Mucosa of descending colon (tissue), 3 donors: ENCODE results near the gene RING1. TPM values are rescaled to one million over a fixed set of nuclear protein-coding genes. Genes with fewer than 3 reads are reported as not detected.

Source experiments
- ATAC-seq: fragments of 200-7000 bp; cut with Tn5 transposase; one replicate; pipeline ENCODE4 v1.9.1; 2020; ENCODE audit warnings: mild to moderate bottlenecking, moderate library complexity
- DNase-seq, 3 donors: peaks; one replicate each; pipeline ENCODE4 v3.0.0-alpha.2; 2020
- H3K36me3 ChIP-seq: fragments of 200-600 bp; one replicate; pipeline ENCODE4 v1.8.0; 2021; ENCODE audit warnings: low read depth, mild to moderate bottlenecking
- H3K4me1 ChIP-seq: fragments of 200-600 bp; one replicate; pipeline ENCODE4 v1.8.0; 2021; ENCODE audit warnings: low read depth, mild to moderate bottlenecking
- H3K4me3 ChIP-seq: fragments of 200-600 bp; one replicate; pipeline ENCODE4 v1.8.0; 2021; ENCODE audit warnings: mild to moderate bottlenecking
- H3K9me3 ChIP-seq: fragments of 200-600 bp; one replicate; pipeline ENCODE4 v1.8.0; 2021; ENCODE audit warnings: mild to moderate bottlenecking
- CTCF ChIP-seq: fragments of 200-600 bp; IDR thresholded peaks from one replicate; pipeline ENCODE4 v1.8.0; 2022; ENCODE audit warnings: antibody characterized with exemption, mild to moderate bottlenecking
- intact Hi-C, 2 donors: fragments of 100-400 bp; cut with DNase I in 1 of 2; cut with micrococcal nuclease in 1 of 2; formaldehyde crosslinking; loops; one replicate each; pipeline versions ENCODE4 v1.11.0 to v1.11.1; 2022; cut with DNase I, micrococcal nuclease
- microRNA-seq: library from miRNA; unstranded; fragments of <30 nt; microRNA quantifications from one replicate; pipeline ENCODE4, GENCODE V29; 2019
- total RNA-seq, 3 donors: library from RNA; stranded (reverse); fragmentation: NEBNext Ultra II Directional in 2 of 3; extraction: Animal tissue kit (Norgen Biotek cat#: 25700) in 2 of 3; gene quantifications; one replicate each; pipeline versions ENCODE4 v1.2.1 to v1.2.4, GENCODE V29; 2021 to 2023
- donor health status: DM: no; HTN: no; CAD: no; lungs with moderate emphysema.
- donor health status: DM: no; HTN: no; CAD: no.
- donor health status: DM: no; HTN: yes; CAD: no.

RING1 gene
- total RNA-seq, 3 donors from 2014 or later = 28.4 to 45.1 (median 30.3) TPM

GRCh38 chr6:33251395-33252012 lies 43.2 kb downstream of the RING1 start:
- no peak for DNase-seq
- TF ChIP-seq CTCF = no peak
- no peak for ATAC-seq
- no peaks in the 10 kb centered on the region for H3K36me3 ChIP-seq
- no peak overlapping the region for H3K4me3 ChIP-seq
- H3K4me1 ChIP-seq = peaks cover 15% of the 10 kb centered on the region
- intact Hi-C loops = no loop called here
- H3K9me3 ChIP-seq = no peaks in the 10 kb centered on the region

- Histone ChIP-seq H3K4me1 (peaks cover 15% of the 10 kb centered on the region), H3K36me3 (no peaks in the 10 kb centered on the region), H3K4me3 (no peak overlapping the region), H3K9me3 (no peaks in the 10 kb centered on the region)
- TF ChIP-seq CTCF = no peak
- DNase-seq (no peak), ATAC-seq (no peak)
- intact Hi-C loops = no loop called here
Observed at GRCh38 chr6:33252759-33253158, 44.5 kb downstream of the RING1 start.

- no peak overlapping the region for H3K4me3 ChIP-seq
- no peak for TF ChIP-seq CTCF
- DNase-seq (no peak), ATAC-seq (no peak)
- H3K4me1 ChIP-seq = peaks cover 7% of the 10 kb centered on the region
- H3K9me3 ChIP-seq = no peaks in the 10 kb centered on the region
- intact Hi-C loops = no loop called here
- H3K36me3 ChIP-seq = no peaks in the 10 kb centered on the region
Observed at GRCh38 chr6:33254591-33254990, 46.3 kb downstream of the RING1 start.

- no peak for TF ChIP-seq CTCF
- no peaks in the 10 kb centered on the region for H3K36me3 ChIP-seq
- ATAC-seq (no peak), DNase-seq (no peak)
- H3K4me1 ChIP-seq = no peaks in the 10 kb centered on the region
- H3K4me3 ChIP-seq = no peak overlapping the region
- intact Hi-C loops = no loop called here
- no peaks in the 10 kb centered on the region for H3K9me3 ChIP-seq
Observed at GRCh38 chr6:33259032-33259431, 50.7 kb downstream of the RING1 start.

Small RNAs within 50 kb of the gene (microRNA-seq; reads per million reads assigned to microRNA genes)
- gene MIR219A1 = 7.7 reads per million, percentile 30 among the genes with 10 or more reads in this experiment

Other genes with a start within 250 kb of the RING1 start
- gene BRD2, start 239.9 kb upstream of the RING1 start, total RNA-seq = 100 to 1,000 TPM; 133 to 195 (median 168) TPM
- 1 to 10 TPM; 1.8 to 4.0 (median 3.2) TPM for gene HLA-DOA, start 198.9 kb upstream of the RING1 start, total RNA-seq
- 10 to 100 TPM; 46.6 to 62.0 (median 49.9) TPM for gene HLA-DPA1, start 134.9 kb upstream of the RING1 start, total RNA-seq
- 10 to 100 TPM; 31.2 to 55.0 (median 51.2) TPM for gene HLA-DPB1, start 132.5 kb upstream of the RING1 start, total RNA-seq
- gene COL11A2, start 16.0 kb upstream of the RING1 start, total RNA-seq = 1 to 10 TPM in 1 of 3 donors, under 1 TPM in 2; 0.27 to 1.1 (median 0.52) TPM
- gene RXRB, start 7.8 kb upstream of the RING1 start, total RNA-seq = 10 to 100 TPM; 45.4 to 51.1 (median 51.1) TPM
- 100 to 1,000 TPM in 2 of 3 donors, 10 to 100 TPM in 1; 96.9 to 159 (median 106) TPM for gene SLC39A7, start 7.6 kb upstream of the RING1 start, total RNA-seq
- 10 to 100 TPM; 12.3 to 23.2 (median 19.7) TPM for gene HSD17B8, start 3.8 kb upstream of the RING1 start, total RNA-seq
- 10 to 100 TPM; 58.2 to 82.6 (median 72.7) TPM for gene VPS52, start 63.4 kb downstream of the RING1 start, total RNA-seq
- gene RPS18, start 63.6 kb downstream of the RING1 start, total RNA-seq = 1,000 to 10,000 TPM; 1,579 to 1,936 (median 1,680) TPM
- 10 to 100 TPM; 21.6 to 41.7 (median 24.2) TPM for gene B3GALT4, start 68.6 kb downstream of the RING1 start, total RNA-seq
- gene WDR46, start 80.7 kb downstream of the RING1 start, total RNA-seq = 10 to 100 TPM; 25.5 to 37.9 (median 30.9) TPM
- 10 to 100 TPM; 37.9 to 50.1 (median 40.2) TPM for gene PFDN6, start 81.1 kb downstream of the RING1 start, total RNA-seq
- gene RGL2, start 90.4 kb downstream of the RING1 start, total RNA-seq = 10 to 100 TPM; 26.4 to 64.6 (median 38.9) TPM
- gene TAPBP, start 105.6 kb downstream of the RING1 start, total RNA-seq = 100 to 1,000 TPM; 179 to 321 (median 258) TPM
- 10 to 100 TPM; 18.5 to 23.7 (median 20.1) TPM for gene ZBTB22, start 109.2 kb downstream of the RING1 start, total RNA-seq
- gene DAXX, start 114.5 kb downstream of the RING1 start, total RNA-seq = 10 to 100 TPM; 34.7 to 46.1 (median 39.7) TPM
- gene KIFC1, start 183.3 kb downstream of the RING1 start, total RNA-seq = 10 to 100 TPM in 1 of 3 donors, 1 to 10 TPM in 2; 3.5 to 21.1 (median 6.3) TPM
- 10 to 100 TPM; 29.9 to 96.5 (median 38.1) TPM for gene PHF1, start 202.5 kb downstream of the RING1 start, total RNA-seq
- 100 to 1,000 TPM; 146 to 163 (median 151) TPM for gene CUTA, start 209.6 kb downstream of the RING1 start, total RNA-seq
- 10 to 100 TPM in 1 of 3 donors, 1 to 10 TPM in 2; 8.1 to 39.8 (median 8.8) TPM for gene SYNGAP1, start 211.6 kb downstream of the RING1 start, total RNA-seq
- 1 to 10 TPM; 4.3 to 5.8 (median 4.5) TPM for gene ZBTB9, start 246.1 kb downstream of the RING1 start, total RNA-seq